K562 (cell line): Measurements from ENCODE around the gene CRADD. TPM values are rescaled to one million over a fixed set of nuclear protein-coding genes. Genes with fewer than 3 reads are reported as not detected.

Source experiments
- ATAC-seq: fragments of 200-7000 bp; cut with Tn5 transposase; 3 replicates; pipeline ENCODE4 v1.9.1; 2020; ENCODE audit warnings: moderate library complexity
- BruUV-seq: library from RNA; stranded (reverse); fragments of 400-500 nt; replicated peaks from 2 replicates; lab custom pipeline; 2021; lab: Mats Ljungman, UMichigan
- CTCF ChIA-PET: fragments of 300-600 bp; formaldehyde crosslinking; extraction: SDS; loops from one replicate; lab custom pipeline; 2021; ENCODE audit warnings: low intra/inter-chr PET ratio; lab: Yijun Ruan, JAX
- POLR2A ChIA-PET: fragments of 300-600, 350-650 bp; sonication (Branson Sonifier 250); formaldehyde crosslinking; extraction: SDS; loops from one replicate; lab custom pipeline; 2021; ENCODE audit warnings: antibody characterized with exemption, inconsistent platforms; lab: Yijun Ruan, JAX
- DNase-seq, 4 experiments: peaks; one replicate each; pipeline versions ENCODE4 v3.0.0 to v3.0.0-alpha.2; 2011 to 2018; ENCODE audit warnings: low spot score in 3 of 4, mixed read lengths in 3 of 4; ENCODE audit errors: extremely low read depth in 1 of 4
- FAIRE-seq: peaks from 2 replicates; lab custom pipeline; 2011; peaks lifted over from hg19 to GRCh38; lab: Jason Lieb, UNC
- H2AFZ ChIP-seq: 2 replicates; pipeline ENCODE4 v1.6.0; 2011; ENCODE audit warnings: low read depth, low read length, control low read depth, inconsistent platforms
- H3K27ac ChIP-seq: fragments of 200-600 bp; 3 replicates; pipeline ENCODE4 v1.8.0; 2011; ENCODE audit warnings: low read depth, mild to moderate bottlenecking, control low read depth, inconsistent platforms, low read length, moderate library complexity, mixed read lengths; ENCODE audit errors: extremely low read depth
- H3K27me3 ChIP-seq, 2 experiments: fragments of 300-600 bp in 1 of 2; 2 replicates in 1 of 2; 3 replicates in 1 of 2; pipeline versions ENCODE4 v1.6.0 to v1.8.0; 2011; ENCODE audit warnings: inconsistent platforms in 2 of 2, low read length in 2 of 2, mild to moderate bottlenecking in 1 of 2, mixed read lengths in 1 of 2, moderate library complexity in 1 of 2; ENCODE audit not compliant: control insufficient read depth in 2 of 2, insufficient read depth in 2 of 2
- H3K36me3 ChIP-seq: fragments of 300-600 bp; 3 replicates; pipeline ENCODE4 v1.8.0; 2011; ENCODE audit warnings: mild to moderate bottlenecking, low read length, inconsistent platforms; ENCODE audit not compliant: control insufficient read depth, insufficient read depth
- H3K4me1 ChIP-seq, 2 experiments: fragments of 200-600 bp in 1 of 2; replicated peaks in 1 of 2; 2 replicates in 1 of 2; 3 replicates in 1 of 2; pipeline versions ENCODE4 v1.5.1 to v1.8.0; 2011; ENCODE audit warnings: inconsistent platforms in 2 of 2, low read length in 2 of 2, mild to moderate bottlenecking in 1 of 2, mixed read lengths in 1 of 2, moderate library complexity in 1 of 2; ENCODE audit not compliant: control insufficient read depth in 2 of 2, insufficient read depth in 2 of 2
- H3K4me2 ChIP-seq: 2 replicates; pipeline ENCODE4 v1.6.1; 2011; ENCODE audit warnings: low read length, control low read depth, inconsistent platforms, mixed read lengths; ENCODE audit not compliant: insufficient read depth
- H3K4me3 ChIP-seq: fragments of 200-600 bp; sonication (generic), shearing (Covaris generic); 2 replicates; pipeline ENCODE4 v1.5.1; 2016; ENCODE audit warnings: control low read depth, inconsistent platforms
- H3K79me2 ChIP-seq: fragments of 200-600 bp; 3 replicates; pipeline ENCODE4 v1.8.0; 2011; ENCODE audit warnings: low read length, inconsistent platforms; ENCODE audit not compliant: control insufficient read depth, insufficient read depth
- H3K9ac ChIP-seq, 2 experiments: 2 replicates each; pipeline versions ENCODE4 v1.6.0 to v1.6.1; 2011; ENCODE audit warnings: low read depth in 2 of 2, low read length in 2 of 2, control low read depth in 1 of 2, inconsistent platforms in 1 of 2, mild to moderate bottlenecking in 1 of 2, mixed read lengths in 1 of 2; ENCODE audit not compliant: insufficient read depth in 1 of 2
- H3K9me1 ChIP-seq: one replicate; pipeline ENCODE4 v1.6.0; 2011; ENCODE audit warnings: inconsistent platforms, mild to moderate bottlenecking, low read length, moderate library complexity; ENCODE audit not compliant: control insufficient read depth, insufficient read depth
- H3K9me3 ChIP-seq: replicated peaks from 2 replicates; pipeline ENCODE4 v1.5.1; 2011; ENCODE audit warnings: low read depth, low read length, inconsistent platforms; ENCODE audit not compliant: control insufficient read depth, insufficient read depth
- H4K20me1 ChIP-seq: replicated peaks from 2 replicates; pipeline ENCODE4 v1.6.1; 2011; ENCODE audit warnings: low read length, inconsistent platforms, mixed read lengths; ENCODE audit not compliant: control insufficient read depth, insufficient read depth
- CEBPG ChIP-seq, 3 experiments: fragments of 200-800 bp in 1 of 3; sonication (Bioruptor generic) in 1 of 3; sonication (generic) in 1 of 3; formaldehyde crosslinking in 1 of 3; IDR thresholded peaks in 2 of 3; conservative IDR thresholded peaks in 1 of 3; 2 replicates each; pipeline versions ENCODE4 v1.6.1 to v1.8.0; 2016 to 2022; ENCODE audit warnings: missing compliant biosample characterization in 2 of 3, missing genetic modification characterization in 2 of 3, mild to moderate bottlenecking in 1 of 3, missing genetic modification reagents in 1 of 3
- DIDO1 ChIP-seq: fragments of 450-650 bp; IDR thresholded peaks from 2 replicates; pipeline ENCODE4 v1.6.1; 2016; ENCODE audit warnings: low read depth, missing biosample characterization, missing genetic modification characterization
- E2F3 ChIP-seq: fragments of 250-450 bp; sonication (Bioruptor Pico); IDR thresholded peaks from 2 replicates; pipeline ENCODE4 v1.4.0; 2020; ENCODE audit warnings: mild to moderate bottlenecking
- HDGF ChIP-seq: fragments of 450-650 bp; IDR thresholded peaks from 2 replicates; pipeline ENCODE4 v1.6.1; 2016
- RFX7 ChIP-seq: fragments of 250-450 bp; sonication (Bioruptor Pico); IDR thresholded peaks from 2 replicates; pipeline ENCODE4 v1.5.1; 2021; ENCODE audit warnings: mild to moderate bottlenecking
- SRSF3 ChIP-seq: fragments of 200-400 bp; formaldehyde crosslinking; IDR thresholded peaks from 2 replicates; pipeline ENCODE4 v1.6.1; 2016; ENCODE audit warnings: mild to moderate bottlenecking, low read length, moderate library complexity; ENCODE audit not compliant: insufficient read depth
- TSC22D4 ChIP-seq: fragments of 450-650 bp; IDR thresholded peaks from 2 replicates; pipeline ENCODE4 v1.6.1; 2016; ENCODE audit warnings: missing genetic modification characterization, missing biosample characterization, control low read depth
- ZNF311 ChIP-seq: fragments of 250-450 bp; sonication (Bioruptor Pico); IDR thresholded peaks from 2 replicates; pipeline ENCODE4 v1.4.0; 2020; ENCODE audit warnings: mild to moderate bottlenecking, moderate library complexity
- ZNF561 ChIP-seq: fragments of 450-650 bp; formaldehyde crosslinking; conservative IDR thresholded peaks from 2 replicates; pipeline ENCODE4 v1.4.0; 2020; ENCODE audit warnings: mild to moderate bottlenecking, moderate library complexity
- WGBS: fragments of 100-300 bp; shearing (Covaris generic); methylation state at CpG from one replicate; pipeline ENCODE4 v1.1.6; 2016; ENCODE audit warnings: low coverage, mixed read lengths; ENCODE audit not compliant: insufficient coverage; ENCODE audit errors: missing lambda C conversion rate; 5-methylcytosine and 5-hydroxymethylcytosine counted together
- in situ Hi-C: fragments of 300-500 bp; cut with MboI; formaldehyde crosslinking; loops from 4 replicates; pipeline ENCODE4 v1.15.0; 2018; ENCODE audit warnings: inconsistent platforms, mixed read lengths
- intact Hi-C: fragments of 100-400 bp; cut with micrococcal nuclease; formaldehyde crosslinking; loops from 2 replicates; pipeline ENCODE4 v1.14.2; 2022
- polyA plus RNA-seq, 8 experiments: library from polyadenylated mRNA; depleted of rRNA in 4 of 8; stranded (reverse) in 5 of 8; unstranded in 3 of 8; fragments of >200 nt; fragmentation: Nextera tagmentation in 2 of 8; fragmentation: Illumina TruSeq in 1 of 8; extraction: Ambion mirVana in 2 of 8; extraction: Trizol in 1 of 8; gene quantifications; 2 replicates each; pipeline versions ENCODE4 v1.2.1 to v1.2.3, GENCODE V29; 2011 to 2014; ENCODE audit warnings: inconsistent platforms in 1 of 8, missing spikeins in 1 of 8
- total RNA-seq, 7 experiments: library from RNA; depleted of rRNA in 6 of 7; stranded (reverse); fragments of >200 nt in 6 of 7; fragmentation: Illumina TruSeq in 2 of 7; extraction: Trizol in 2 of 7; gene quantifications; 2 replicates each; pipeline versions ENCODE4 v1.2.1 to v1.2.3, GENCODE V29; 2011 to 2021; ENCODE audit warnings: low replicate concordance in 1 of 7
- TF ChIP-seq, protein P1 (sequence below): fragments of 450-650 bp; IDR thresholded peaks from 2 replicates; pipeline ENCODE4 v1.6.1; 2016; ENCODE audit warnings: mild to moderate bottlenecking, moderate library complexity

The CRADD gene
- total and polyA plus RNA-seq, 9 of the 15 experiments (the other 6 are each of a cell fraction or from before 2014, with no cell fraction given): 20.5 to 41.1 (median 25.9) TPM

DNA sequence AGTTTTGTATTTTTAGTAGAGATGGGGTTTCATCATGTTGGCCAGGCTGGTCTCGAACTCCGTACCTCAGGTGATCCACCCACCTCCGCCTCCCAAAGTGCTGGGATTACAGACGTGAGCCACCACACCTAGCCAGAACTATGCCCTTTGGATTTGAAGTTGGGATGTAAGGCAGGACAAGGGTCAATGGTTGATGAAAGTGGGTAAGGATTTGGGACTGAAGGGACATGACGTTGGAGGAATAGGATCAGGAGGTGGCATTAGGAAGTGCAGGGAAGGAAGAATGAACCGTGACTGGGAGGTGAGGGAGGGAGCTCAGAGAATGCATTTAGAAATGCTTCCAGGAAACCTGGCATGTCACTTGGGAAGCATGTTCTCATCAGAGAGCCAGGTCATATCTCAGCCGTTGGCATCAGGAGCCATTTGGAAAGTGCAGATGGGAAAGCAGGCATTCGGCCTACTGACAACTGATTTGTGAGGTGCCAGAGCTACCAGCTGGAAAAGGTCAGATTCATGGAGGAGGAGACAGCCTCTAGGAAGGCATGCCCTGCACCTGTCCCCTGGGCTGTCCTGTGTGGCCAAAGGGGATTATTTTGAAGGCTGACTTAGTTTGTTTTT, 2.2 kb downstream of the CRADD start:
- Histone ChIP-seq H3K9ac (peak overlapping the region; percentile 53 to 56; a peak in 3 of 4 replicates), H2AFZ (peak overlapping the region; percentile 58), H3K9me1 (no peaks in the 10 kb centered on the region), H3K36me3 (peaks cover 8% of the 10 kb centered on the region; the same call in 2 of the 3 replicates), H4K20me1 (no peaks in the 10 kb centered on the region), H3K4me1 (peaks cover 20 to 43% of the 10 kb centered on the region in 2 experiments), H3K27ac (peak overlapping the region; percentile 35; the same call in 2 of the 3 replicates), H3K4me2 (peak overlapping the region; percentile 94), H3K79me2 (peaks cover 68% of the 10 kb centered on the region), H3K27me3 (no peaks in the 10 kb centered on the region), H3K9me3 (no peaks in the 10 kb centered on the region), H3K4me3 (0 out of 2 replicates have a peak overlapping the region, but pooled peaks have one; percentile 2)
- intact Hi-C loops (loop anchor here (5.0 kb wide), 2 partner anchors 78 to 87 kb away; no protein-coding TSS in a partner anchor), in situ Hi-C loops (no loop called here)
- BruUV-seq: no TSS peak
- FAIRE-seq (no peak), ATAC-seq (no peak), DNase-seq (no peak)
- POLR2A ChIA-PET: interaction anchor here (0.5 to 1.7 kb wide), 8 partner anchors 8 to 1364 kb away, joined by 3 to 4 read pairs (median 3); no protein-coding TSS in a partner anchor
- 46% methylated on average over 7 of the region's 8 CpGs for WGBS
- CTCF ChIA-PET: interaction anchor here (0.6 kb wide), 1 partner anchor 245 kb away, joined by 3 read pairs; no protein-coding TSS in a partner anchor
- TF ChIP-seq, protein P1, sequence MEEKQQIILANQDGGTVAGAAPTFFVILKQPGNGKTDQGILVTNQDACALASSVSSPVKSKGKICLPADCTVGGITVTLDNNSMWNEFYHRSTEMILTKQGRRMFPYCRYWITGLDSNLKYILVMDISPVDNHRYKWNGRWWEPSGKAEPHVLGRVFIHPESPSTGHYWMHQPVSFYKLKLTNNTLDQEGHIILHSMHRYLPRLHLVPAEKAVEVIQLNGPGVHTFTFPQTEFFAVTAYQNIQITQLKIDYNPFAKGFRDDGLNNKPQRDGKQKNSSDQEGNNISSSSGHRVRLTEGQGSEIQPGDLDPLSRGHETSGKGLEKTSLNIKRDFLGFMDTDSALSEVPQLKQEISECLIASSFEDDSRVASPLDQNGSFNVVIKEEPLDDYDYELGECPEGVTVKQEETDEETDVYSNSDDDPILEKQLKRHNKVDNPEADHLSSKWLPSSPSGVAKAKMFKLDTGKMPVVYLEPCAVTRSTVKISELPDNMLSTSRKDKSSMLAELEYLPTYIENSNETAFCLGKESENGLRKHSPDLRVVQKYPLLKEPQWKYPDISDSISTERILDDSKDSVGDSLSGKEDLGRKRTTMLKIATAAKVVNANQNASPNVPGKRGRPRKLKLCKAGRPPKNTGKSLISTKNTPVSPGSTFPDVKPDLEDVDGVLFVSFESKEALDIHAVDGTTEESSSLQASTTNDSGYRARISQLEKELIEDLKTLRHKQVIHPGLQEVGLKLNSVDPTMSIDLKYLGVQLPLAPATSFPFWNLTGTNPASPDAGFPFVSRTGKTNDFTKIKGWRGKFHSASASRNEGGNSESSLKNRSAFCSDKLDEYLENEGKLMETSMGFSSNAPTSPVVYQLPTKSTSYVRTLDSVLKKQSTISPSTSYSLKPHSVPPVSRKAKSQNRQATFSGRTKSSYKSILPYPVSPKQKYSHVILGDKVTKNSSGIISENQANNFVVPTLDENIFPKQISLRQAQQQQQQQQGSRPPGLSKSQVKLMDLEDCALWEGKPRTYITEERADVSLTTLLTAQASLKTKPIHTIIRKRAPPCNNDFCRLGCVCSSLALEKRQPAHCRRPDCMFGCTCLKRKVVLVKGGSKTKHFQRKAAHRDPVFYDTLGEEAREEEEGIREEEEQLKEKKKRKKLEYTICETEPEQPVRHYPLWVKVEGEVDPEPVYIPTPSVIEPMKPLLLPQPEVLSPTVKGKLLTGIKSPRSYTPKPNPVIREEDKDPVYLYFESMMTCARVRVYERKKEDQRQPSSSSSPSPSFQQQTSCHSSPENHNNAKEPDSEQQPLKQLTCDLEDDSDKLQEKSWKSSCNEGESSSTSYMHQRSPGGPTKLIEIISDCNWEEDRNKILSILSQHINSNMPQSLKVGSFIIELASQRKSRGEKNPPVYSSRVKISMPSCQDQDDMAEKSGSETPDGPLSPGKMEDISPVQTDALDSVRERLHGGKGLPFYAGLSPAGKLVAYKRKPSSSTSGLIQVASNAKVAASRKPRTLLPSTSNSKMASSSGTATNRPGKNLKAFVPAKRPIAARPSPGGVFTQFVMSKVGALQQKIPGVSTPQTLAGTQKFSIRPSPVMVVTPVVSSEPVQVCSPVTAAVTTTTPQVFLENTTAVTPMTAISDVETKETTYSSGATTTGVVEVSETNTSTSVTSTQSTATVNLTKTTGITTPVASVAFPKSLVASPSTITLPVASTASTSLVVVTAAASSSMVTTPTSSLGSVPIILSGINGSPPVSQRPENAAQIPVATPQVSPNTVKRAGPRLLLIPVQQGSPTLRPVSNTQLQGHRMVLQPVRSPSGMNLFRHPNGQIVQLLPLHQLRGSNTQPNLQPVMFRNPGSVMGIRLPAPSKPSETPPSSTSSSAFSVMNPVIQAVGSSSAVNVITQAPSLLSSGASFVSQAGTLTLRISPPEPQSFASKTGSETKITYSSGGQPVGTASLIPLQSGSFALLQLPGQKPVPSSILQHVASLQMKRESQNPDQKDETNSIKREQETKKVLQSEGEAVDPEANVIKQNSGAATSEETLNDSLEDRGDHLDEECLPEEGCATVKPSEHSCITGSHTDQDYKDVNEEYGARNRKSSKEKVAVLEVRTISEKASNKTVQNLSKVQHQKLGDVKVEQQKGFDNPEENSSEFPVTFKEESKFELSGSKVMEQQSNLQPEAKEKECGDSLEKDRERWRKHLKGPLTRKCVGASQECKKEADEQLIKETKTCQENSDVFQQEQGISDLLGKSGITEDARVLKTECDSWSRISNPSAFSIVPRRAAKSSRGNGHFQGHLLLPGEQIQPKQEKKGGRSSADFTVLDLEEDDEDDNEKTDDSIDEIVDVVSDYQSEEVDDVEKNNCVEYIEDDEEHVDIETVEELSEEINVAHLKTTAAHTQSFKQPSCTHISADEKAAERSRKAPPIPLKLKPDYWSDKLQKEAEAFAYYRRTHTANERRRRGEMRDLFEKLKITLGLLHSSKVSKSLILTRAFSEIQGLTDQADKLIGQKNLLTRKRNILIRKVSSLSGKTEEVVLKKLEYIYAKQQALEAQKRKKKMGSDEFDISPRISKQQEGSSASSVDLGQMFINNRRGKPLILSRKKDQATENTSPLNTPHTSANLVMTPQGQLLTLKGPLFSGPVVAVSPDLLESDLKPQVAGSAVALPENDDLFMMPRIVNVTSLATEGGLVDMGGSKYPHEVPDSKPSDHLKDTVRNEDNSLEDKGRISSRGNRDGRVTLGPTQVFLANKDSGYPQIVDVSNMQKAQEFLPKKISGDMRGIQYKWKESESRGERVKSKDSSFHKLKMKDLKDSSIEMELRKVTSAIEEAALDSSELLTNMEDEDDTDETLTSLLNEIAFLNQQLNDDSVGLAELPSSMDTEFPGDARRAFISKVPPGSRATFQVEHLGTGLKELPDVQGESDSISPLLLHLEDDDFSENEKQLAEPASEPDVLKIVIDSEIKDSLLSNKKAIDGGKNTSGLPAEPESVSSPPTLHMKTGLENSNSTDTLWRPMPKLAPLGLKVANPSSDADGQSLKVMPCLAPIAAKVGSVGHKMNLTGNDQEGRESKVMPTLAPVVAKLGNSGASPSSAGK: 0 out of 2 replicates have a peak, but pooled peaks have one; percentile 10
- TF ChIP-seq ZNF311 (CRISPR knock-in tag) (no peak), SRSF3 (no peak), DIDO1 (tag) (no peak), TSC22D4 (tag) (peak; percentile 12; the same call in 1 of the 2 replicates), E2F3 (no peak), CEBPG (CRISPR knock-in tag; IDR thresholded peaks at IDR 0.05) (no peak), CEBPG (tag; conservative IDR thresholded peaks at IDR 0.05 in 1 of 2, IDR thresholded peaks at IDR 0.05 in 1 of 2) (no peak), HDGF (0 out of 2 replicates have a peak, but pooled peaks have one; percentile 21), RFX7 (CRISPR knock-in tag) (no peak), ZNF561 (CRISPR knock-in tag) (no peak)
